ENCODE data around the gene IL17REL.

The IL17REL gene

DNA sequence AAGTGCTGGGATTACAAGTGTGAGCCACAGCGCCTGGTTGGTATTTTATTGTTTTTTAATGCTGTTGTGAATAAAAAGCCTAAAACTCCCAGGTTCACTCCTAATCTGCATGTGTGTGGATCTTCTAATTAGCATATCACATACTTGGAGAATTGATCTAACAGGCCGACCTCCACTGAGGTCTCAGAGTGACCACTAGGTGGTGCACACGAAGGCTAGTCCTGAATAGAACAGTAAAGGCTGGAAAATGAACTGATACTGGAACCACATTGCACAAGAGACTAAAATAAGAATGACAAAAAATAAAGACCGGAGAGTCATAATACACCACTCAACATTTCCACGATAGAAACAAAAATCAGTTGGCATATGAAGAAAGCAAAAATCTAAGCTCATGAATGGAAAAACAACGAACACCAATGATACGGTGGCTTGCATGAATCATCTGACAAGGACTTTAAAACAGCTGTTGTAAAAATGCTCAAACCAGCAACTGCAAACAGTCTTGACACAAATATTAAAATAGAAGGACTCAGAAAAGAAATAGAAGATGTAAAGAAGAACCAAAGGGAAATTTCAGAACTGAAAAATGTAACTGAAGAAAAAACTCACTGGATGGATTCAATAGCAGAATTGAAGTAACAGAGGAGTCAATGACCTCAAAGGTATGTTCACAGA, 32.8 kb downstream of the IL17REL start:
- Histone ChIP-seq H3K36me3 (replicated peaks in 1 of 2; ENCODE audit: control insufficient read depth in 2 of 2, insufficient read depth in 2 of 2, low read length in 2 of 2) (no peaks in the 10 kb centered on the region), H3K4me3 (ENCODE audit: low read length in 2 of 2) (no peak overlapping the region), H2BK120ac (ENCODE audit: low read depth, low read length) (no peak overlapping the region), H3K4ac (ENCODE audit: low read length) (no peak overlapping the region), H3K18ac (ENCODE audit: low read length) (no peak overlapping the region), H4K91ac (ENCODE audit: low read depth, low read length, poor library complexity) (no peak overlapping the region), H3K9ac (ENCODE audit: low read depth, low read length, poor library complexity) (no peak overlapping the region), H2BK5ac (ENCODE audit: low read length) (no peak overlapping the region), H3K27ac (replicated peaks; ENCODE audit: low read length) (no peak overlapping the region), H2BK15ac (ENCODE audit: low read length) (no peak overlapping the region), H3K4me2 (ENCODE audit: insufficient read depth, low read length, poor library complexity, severe bottlenecking) (no peak overlapping the region), H3K14ac (ENCODE audit: low read length) (no peak overlapping the region), H3K27me3 (ENCODE audit: control insufficient read depth in 3 of 3, insufficient read depth in 3 of 3, low read depth in 1 of 3, low read length in 3 of 3) (peaks cover 2 to 21% (median 14%) of the 10 kb centered on the region in 3 experiments), H3K4me1 (ENCODE audit: control insufficient read depth in 2 of 2, insufficient read depth in 1 of 2, low read depth in 1 of 2, low read length in 2 of 2) (peaks cover 0 to 2% of the 10 kb centered on the region in 2 donors), H2BK12ac (ENCODE audit: low read length) (no peak overlapping the region), H3K23ac (ENCODE audit: low read depth, low read length, poor library complexity) (no peak overlapping the region), H4K8ac (ENCODE audit: low read depth, low read length) (no peak overlapping the region), H2AFZ (ENCODE audit: low read length) (no peak overlapping the region), H2AK5ac (ENCODE audit: low read depth, low read length) (no peak overlapping the region), H3K79me1 (ENCODE audit: low read depth, low read length) (no peaks in the 10 kb centered on the region), H3K9me3 (replicated peaks in 1 of 2; ENCODE audit: control insufficient read depth in 2 of 2, insufficient read depth in 1 of 2, low read depth in 1 of 2, low read length in 2 of 2) (peaks cover 2 to 7% of the 10 kb centered on the region in 2 donors)
- no CpG with 5 or more reads among the region's 7 CpGs for WGBS, 2 donors (ENCODE audit: extremely low coverage in 2 of 2, insufficient read length in 2 of 2, insufficient replicate concordance in 1 of 2)
- no peak for DNase-seq (ENCODE audit: low spot score)

- peaks cover 3% of the 10 kb centered on the region for H3K79me1 ChIP-seq (ENCODE audit: low read depth, low read length)
- H2BK12ac ChIP-seq (ENCODE audit: low read length) = no peak overlapping the region
- no peak overlapping the region for H2AK5ac ChIP-seq (ENCODE audit: low read depth, low read length)
- no peak for DNase-seq (ENCODE audit: low spot score)
- no peak overlapping the region for H2BK15ac ChIP-seq (ENCODE audit: low read length)
- H3K23ac ChIP-seq (ENCODE audit: low read depth, low read length, poor library complexity) = no peak overlapping the region
- H4K91ac ChIP-seq (ENCODE audit: low read depth, low read length, poor library complexity) = no peak overlapping the region
- no peak overlapping the region for H2BK5ac ChIP-seq (ENCODE audit: low read length)
- H2BK120ac ChIP-seq (ENCODE audit: low read depth, low read length) = no peak overlapping the region
- WGBS, 2 donors (ENCODE audit: extremely low coverage in 2 of 2, insufficient read length in 2 of 2, insufficient replicate concordance in 1 of 2) = no CpG with 5 or more reads among the region's 14 CpGs
- H3K27me3 ChIP-seq (ENCODE audit: control insufficient read depth in 3 of 3, insufficient read depth in 3 of 3, low read depth in 1 of 3, low read length in 3 of 3) = peaks cover 0 to 14% (median 0%) of the 10 kb centered on the region in 3 experiments
- peaks cover 0 to 6% of the 10 kb centered on the region in 2 donors for H3K4me1 ChIP-seq (ENCODE audit: control insufficient read depth in 2 of 2, insufficient read depth in 1 of 2, low read depth in 1 of 2, low read length in 2 of 2)
- H3K18ac ChIP-seq (ENCODE audit: low read length) = no peak overlapping the region
- no peak overlapping the region for H3K4ac ChIP-seq (ENCODE audit: low read length)
- H3K14ac ChIP-seq (ENCODE audit: low read length) = no peak overlapping the region
- H4K8ac ChIP-seq (ENCODE audit: low read depth, low read length) = no peak overlapping the region
- H3K27ac ChIP-seq (replicated peaks; ENCODE audit: low read length) = no peak overlapping the region
- no peak overlapping the region for H2AFZ ChIP-seq (ENCODE audit: low read length)
- no peak overlapping the region for H3K4me3 ChIP-seq (ENCODE audit: low read length in 2 of 2)
- no peak overlapping the region for H3K9ac ChIP-seq (ENCODE audit: low read depth, low read length, poor library complexity)
- no peak overlapping the region for H3K4me2 ChIP-seq (ENCODE audit: insufficient read depth, low read length, poor library complexity, severe bottlenecking)
- H3K9me3 ChIP-seq (replicated peaks in 1 of 2; ENCODE audit: control insufficient read depth in 2 of 2, insufficient read depth in 1 of 2, low read depth in 1 of 2, low read length in 2 of 2) = peaks cover 2 to 11% of the 10 kb centered on the region in 2 donors
- H3K36me3 ChIP-seq (replicated peaks in 1 of 2; ENCODE audit: control insufficient read depth in 2 of 2, insufficient read depth in 2 of 2, low read length in 2 of 2) = no peaks in the 10 kb centered on the region
Measured at GRCh38 chr22:49977578-49977977, 35.0 kb downstream of the IL17REL start.

- H3K4me3 ChIP-seq (ENCODE audit: low read length in 2 of 2) = no peak overlapping the region
- no peak overlapping the region for H3K14ac ChIP-seq (ENCODE audit: low read length)
- DNase-seq (ENCODE audit: low spot score) = no peak
- H3K23ac ChIP-seq (ENCODE audit: low read depth, low read length, poor library complexity) = no peak overlapping the region
- no peak overlapping the region for H4K91ac ChIP-seq (ENCODE audit: low read depth, low read length, poor library complexity)
- H3K4ac ChIP-seq (ENCODE audit: low read length) = no peak overlapping the region
- H2BK15ac ChIP-seq (ENCODE audit: low read length) = no peak overlapping the region
- H3K36me3 ChIP-seq (replicated peaks in 1 of 2; ENCODE audit: control insufficient read depth in 2 of 2, insufficient read depth in 2 of 2, low read length in 2 of 2) = no peaks in the 10 kb centered on the region
- H3K9me3 ChIP-seq (replicated peaks in 1 of 2; ENCODE audit: control insufficient read depth in 2 of 2, insufficient read depth in 1 of 2, low read depth in 1 of 2, low read length in 2 of 2) = peaks cover 2 to 11% of the 10 kb centered on the region in 2 donors
- H3K4me1 ChIP-seq (ENCODE audit: control insufficient read depth in 2 of 2, insufficient read depth in 1 of 2, low read depth in 1 of 2, low read length in 2 of 2) = peaks cover 0 to 9% of the 10 kb centered on the region in 2 donors
- H2AFZ ChIP-seq (ENCODE audit: low read length) = no peak overlapping the region
- H3K18ac ChIP-seq (ENCODE audit: low read length) = no peak overlapping the region
- no peak overlapping the region for H3K4me2 ChIP-seq (ENCODE audit: insufficient read depth, low read length, poor library complexity, severe bottlenecking)
- H3K27me3 ChIP-seq (ENCODE audit: control insufficient read depth in 3 of 3, insufficient read depth in 3 of 3, low read depth in 1 of 3, low read length in 3 of 3) = peaks cover 0 to 23% (median 0%) of the 10 kb centered on the region in 3 experiments
- H2BK5ac ChIP-seq (ENCODE audit: low read length) = no peak overlapping the region
- no CpG with 5 or more reads among the region's 15 CpGs for WGBS, 2 donors (ENCODE audit: extremely low coverage in 2 of 2, insufficient read length in 2 of 2, insufficient replicate concordance in 1 of 2)
- peaks cover 6% of the 10 kb centered on the region for H3K79me1 ChIP-seq (ENCODE audit: low read depth, low read length)
- no peak overlapping the region for H3K9ac ChIP-seq (ENCODE audit: low read depth, low read length, poor library complexity)
- no peak overlapping the region for H2BK12ac ChIP-seq (ENCODE audit: low read length)
- no peak overlapping the region for H3K27ac ChIP-seq (replicated peaks; ENCODE audit: low read length)
- no peak overlapping the region for H2BK120ac ChIP-seq (ENCODE audit: low read depth, low read length)
- no peak overlapping the region for H2AK5ac ChIP-seq (ENCODE audit: low read depth, low read length)
- H4K8ac ChIP-seq (ENCODE audit: low read depth, low read length) = no peak overlapping the region
Measured at GRCh38 chr22:49976439-49977175, 36.0 kb downstream of the IL17REL start.

Data from neuronal stem cell (in vitro differentiated cells).